Suprapubic skin (tissue), 4 donors: ENCODE data around the gene SEMA3C. TPM values are rescaled to one million over a fixed set of nuclear protein-coding genes. Genes with fewer than 3 reads are reported as not detected.

ENCODE experiments used
- DNase-seq, 2 donors: peaks; one replicate each; pipeline ENCODE4 v3.0.0-alpha.2; 2019; ENCODE audit warnings: low spot score in 2 of 2
- H3K27ac ChIP-seq: fragments of 200-600 bp; sonication (generic); one replicate; pipeline ENCODE4 v1.5.1; 2019
- H3K27me3 ChIP-seq: fragments of 200-600 bp; sonication (generic); one replicate; pipeline ENCODE4 v1.5.1; 2019
- H3K36me3 ChIP-seq: fragments of 200-600 bp; sonication (generic); one replicate; pipeline ENCODE4 v1.5.1; 2019
- H3K4me1 ChIP-seq: fragments of 200-600 bp; sonication (generic); one replicate; pipeline ENCODE4 v1.5.1; 2019
- H3K4me3 ChIP-seq: fragments of 200-600 bp; sonication (generic); one replicate; pipeline ENCODE4 v1.5.1; 2019; ENCODE audit warnings: mild to moderate bottlenecking
- H3K9me3 ChIP-seq: fragments of 200-600 bp; sonication (generic); one replicate; pipeline ENCODE4 v1.5.1; 2019
- EP300 ChIP-seq: sonication (generic); formaldehyde crosslinking; IDR thresholded peaks from one replicate; pipeline ENCODE4 v1.6.1; 2017; ENCODE audit warnings: antibody characterized with exemption
- POLR2A ChIP-seq, 2 donors: fragments of 450-650 bp; IDR thresholded peaks; one replicate each; pipeline ENCODE4 v1.6.1; 2017; ENCODE audit warnings: antibody characterized with exemption in 2 of 2, mild to moderate bottlenecking in 2 of 2, moderate library complexity in 2 of 2
- POLR2AphosphoS5 ChIP-seq, 3 donors: sonication (generic); formaldehyde crosslinking; IDR thresholded peaks; one replicate each; pipeline ENCODE4 v1.6.1; 2017; ENCODE audit warnings: antibody characterized with exemption in 3 of 3
- WGBS: methylation state at CpG from one replicate; pipeline ENCODE4 v1.1.5; 2018; 5-methylcytosine and 5-hydroxymethylcytosine counted together
- total RNA-seq, 4 donors: library from RNA; depleted of rRNA; stranded (reverse); fragments of >200 nt; gene quantifications; one replicate each; pipeline ENCODE4 v1.1.0, GENCODE V29; 2016
- TF ChIP-seq, protein P1 (sequence below), 2 donors: fragments of 200-600 bp in 1 of 2; fragments of 450-650 bp in 1 of 2; sonication (generic) in 1 of 2; IDR thresholded peaks; one replicate each; pipeline ENCODE4 v1.5.1; 2016 to 2019; ENCODE audit warnings: antibody characterized with exemption in 2 of 2, mild to moderate bottlenecking in 1 of 2, moderate library complexity in 1 of 2

The SEMA3C gene
- total RNA-seq, 4 donors from 2014 or later, result 46.0 to 105 (median 76.0) TPM

DNA sequence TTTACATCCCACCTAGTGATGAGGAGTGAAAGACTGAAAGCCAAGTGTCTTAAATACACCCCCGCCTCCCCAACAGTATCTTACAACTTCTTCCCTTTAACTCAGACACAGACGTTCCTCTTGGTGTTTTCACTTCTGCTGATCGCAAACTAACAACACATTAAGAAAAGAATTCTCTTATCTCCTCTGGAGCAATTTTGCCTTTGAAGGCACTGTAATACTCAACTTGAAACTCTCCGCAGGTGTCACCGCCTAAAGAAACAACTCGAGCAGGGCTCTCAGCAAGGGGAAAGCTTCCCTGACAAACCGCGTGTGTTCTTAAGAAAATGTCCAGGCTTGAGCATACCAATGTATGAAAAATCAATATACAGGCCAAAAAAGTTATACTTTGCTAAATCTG, 452 bp downstream of the SEMA3C start:
- Histone ChIP-seq H3K4me1 (peaks cover 16% of the 10 kb centered on the region), H3K36me3 (no peaks in the 10 kb centered on the region), H3K9me3 (no peaks in the 10 kb centered on the region), H3K27me3 (no peaks in the 10 kb centered on the region), H3K4me3 (peak overlapping the region; percentile 66), H3K27ac (peak overlapping the region; percentile 75)
- no peak for DNase-seq
- no peak for TF ChIP-seq POLR2AphosphoS5 (IDR thresholded peaks at IDR 0.05)
- no peak for TF ChIP-seq POLR2A (IDR thresholded peaks at IDR 0.05)
- no peak for TF ChIP-seq EP300
- TF ChIP-seq, protein P1, sequence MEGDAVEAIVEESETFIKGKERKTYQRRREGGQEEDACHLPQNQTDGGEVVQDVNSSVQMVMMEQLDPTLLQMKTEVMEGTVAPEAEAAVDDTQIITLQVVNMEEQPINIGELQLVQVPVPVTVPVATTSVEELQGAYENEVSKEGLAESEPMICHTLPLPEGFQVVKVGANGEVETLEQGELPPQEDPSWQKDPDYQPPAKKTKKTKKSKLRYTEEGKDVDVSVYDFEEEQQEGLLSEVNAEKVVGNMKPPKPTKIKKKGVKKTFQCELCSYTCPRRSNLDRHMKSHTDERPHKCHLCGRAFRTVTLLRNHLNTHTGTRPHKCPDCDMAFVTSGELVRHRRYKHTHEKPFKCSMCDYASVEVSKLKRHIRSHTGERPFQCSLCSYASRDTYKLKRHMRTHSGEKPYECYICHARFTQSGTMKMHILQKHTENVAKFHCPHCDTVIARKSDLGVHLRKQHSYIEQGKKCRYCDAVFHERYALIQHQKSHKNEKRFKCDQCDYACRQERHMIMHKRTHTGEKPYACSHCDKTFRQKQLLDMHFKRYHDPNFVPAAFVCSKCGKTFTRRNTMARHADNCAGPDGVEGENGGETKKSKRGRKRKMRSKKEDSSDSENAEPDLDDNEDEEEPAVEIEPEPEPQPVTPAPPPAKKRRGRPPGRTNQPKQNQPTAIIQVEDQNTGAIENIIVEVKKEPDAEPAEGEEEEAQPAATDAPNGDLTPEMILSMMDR (IDR thresholded peaks at IDR 0.05), result no peak
- WGBS, result 5% methylated on average over 8 of the region's 8 CpGs

DNA sequence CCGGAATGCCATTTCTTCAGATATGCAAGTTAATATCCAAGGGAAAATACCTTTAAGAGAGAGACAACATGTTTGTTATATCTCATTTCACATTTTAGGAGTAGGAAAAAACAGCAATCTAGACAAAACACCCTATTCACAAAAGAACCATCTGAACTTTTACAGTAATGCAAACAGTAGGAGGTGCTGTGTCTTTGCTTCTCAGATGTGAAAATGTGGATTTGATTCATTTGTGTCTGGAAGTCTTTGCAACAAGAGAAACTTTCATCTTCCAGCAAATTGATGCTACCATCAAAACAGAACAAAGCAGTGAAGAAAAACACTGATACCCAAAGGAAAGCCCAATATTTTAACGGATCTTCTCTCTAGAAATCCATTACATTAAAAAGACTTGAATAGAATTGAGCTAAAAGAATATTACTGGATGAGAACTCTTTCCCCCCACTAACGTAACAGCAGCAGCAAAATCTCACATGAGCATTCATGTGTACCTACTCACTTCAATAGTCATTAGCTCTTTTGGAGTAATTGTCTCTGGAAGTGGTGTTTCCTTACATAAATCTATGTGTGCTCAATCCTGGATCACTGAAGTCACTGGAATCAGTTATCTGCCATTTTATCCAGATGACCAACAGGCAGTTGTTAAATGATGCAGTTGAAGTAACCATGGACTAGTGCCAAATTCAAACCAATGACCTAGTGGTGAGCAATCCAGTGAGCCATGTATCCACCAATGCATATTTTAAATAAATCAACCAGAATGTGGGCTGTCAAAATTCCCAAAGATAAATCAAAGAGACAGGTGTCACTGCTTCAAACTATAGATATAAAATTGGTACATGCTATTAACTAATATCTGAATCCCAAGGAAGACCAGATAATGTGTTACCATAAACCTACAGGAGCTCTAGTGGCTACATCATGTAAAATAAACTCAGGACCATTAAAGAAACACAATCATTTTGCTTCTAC, 1.8 kb downstream of the SEMA3C start:
- no peaks in the 10 kb centered on the region for H3K36me3 ChIP-seq
- TF ChIP-seq EP300 (no peak), POLR2AphosphoS5 (IDR thresholded peaks at IDR 0.05) (no peak), POLR2A (IDR thresholded peaks at IDR 0.05) (no peak)
- TF ChIP-seq, protein P1 (IDR thresholded peaks at IDR 0.05), result no peak
- peak overlapping the region; percentile 66 for H3K4me3 ChIP-seq
- no peaks in the 10 kb centered on the region for H3K9me3 ChIP-seq
- H3K27me3 ChIP-seq, result no peaks in the 10 kb centered on the region
- peaks cover 12% of the 10 kb centered on the region for H3K4me1 ChIP-seq
- 68% methylated on average over 3 of the region's 3 CpGs for WGBS
- H3K27ac ChIP-seq, result no peak overlapping the region
- no peak for DNase-seq

DNA sequence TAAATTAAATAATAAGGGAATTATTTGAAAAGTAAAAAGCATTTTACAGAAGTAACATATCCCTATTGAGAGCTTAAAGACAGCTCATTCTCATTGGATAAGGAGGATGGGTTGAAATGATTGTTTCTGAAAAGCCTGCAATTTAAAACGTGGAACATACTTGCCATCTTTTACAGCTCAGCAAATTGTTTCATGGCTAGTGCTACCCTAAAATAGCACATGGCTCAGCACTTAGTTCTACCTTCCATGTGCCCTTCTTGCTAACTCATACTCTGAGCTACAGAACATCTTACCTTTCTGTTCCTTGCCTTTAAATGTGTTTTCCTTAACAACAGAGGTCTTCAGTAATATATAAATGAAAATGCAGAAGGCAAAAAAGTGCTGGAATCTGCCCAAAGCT, 8.6 kb downstream of the SEMA3C start:
- H3K27me3 ChIP-seq, result no peaks in the 10 kb centered on the region

DNA sequence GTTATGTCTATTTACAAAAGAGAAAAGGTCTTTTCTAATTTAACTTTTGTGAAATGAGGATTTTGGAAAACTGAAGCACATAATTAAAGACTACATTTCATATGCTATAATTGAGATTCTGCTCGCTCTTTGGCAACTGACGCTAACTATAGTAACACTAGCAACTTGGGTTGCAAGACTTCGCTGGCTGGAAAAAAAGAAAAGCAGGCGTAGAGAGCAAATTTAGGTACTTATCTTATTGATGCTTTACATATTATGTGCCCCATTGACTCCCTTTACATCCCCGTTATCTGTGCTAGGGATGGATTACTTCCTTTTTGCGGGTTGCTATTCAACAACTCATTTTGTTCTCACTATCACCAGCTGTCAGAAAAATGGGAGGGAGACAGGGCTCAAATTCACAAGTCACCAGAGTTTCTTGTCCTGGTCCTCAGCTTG, 10.5 kb downstream of the SEMA3C start:
- H3K27me3 ChIP-seq, result no peaks in the 10 kb centered on the region
- no peak overlapping the region for H3K4me3 ChIP-seq
- H3K27ac ChIP-seq, result no peak overlapping the region
- H3K4me1 ChIP-seq, result no peaks in the 10 kb centered on the region
- H3K9me3 ChIP-seq, result no peaks in the 10 kb centered on the region
- no peaks in the 10 kb centered on the region for H3K36me3 ChIP-seq
- DNase-seq, result no peak
- TF ChIP-seq, protein P1 (IDR thresholded peaks at IDR 0.05), result no peak
- WGBS, result 91% methylated on average over 6 of the region's 6 CpGs

More for the DNA sequence above, 8.6 kb downstream of the SEMA3C start:
- Histone ChIP-seq H3K4me3 (no peak overlapping the region), H3K27ac (no peak overlapping the region), H3K36me3 (no peaks in the 10 kb centered on the region), H3K4me1 (no peaks in the 10 kb centered on the region), H3K9me3 (no peaks in the 10 kb centered on the region)
- TF ChIP-seq POLR2AphosphoS5 (IDR thresholded peaks at IDR 0.05), result no peak
- no peak for TF ChIP-seq EP300
- TF ChIP-seq POLR2A (IDR thresholded peaks at IDR 0.05), result no peak
- TF ChIP-seq, protein P1 (IDR thresholded peaks at IDR 0.05), result no peak
- DNase-seq, result no peak
- WGBS, result 55% methylated on average over 1 of the region's 1 CpG

DNA sequence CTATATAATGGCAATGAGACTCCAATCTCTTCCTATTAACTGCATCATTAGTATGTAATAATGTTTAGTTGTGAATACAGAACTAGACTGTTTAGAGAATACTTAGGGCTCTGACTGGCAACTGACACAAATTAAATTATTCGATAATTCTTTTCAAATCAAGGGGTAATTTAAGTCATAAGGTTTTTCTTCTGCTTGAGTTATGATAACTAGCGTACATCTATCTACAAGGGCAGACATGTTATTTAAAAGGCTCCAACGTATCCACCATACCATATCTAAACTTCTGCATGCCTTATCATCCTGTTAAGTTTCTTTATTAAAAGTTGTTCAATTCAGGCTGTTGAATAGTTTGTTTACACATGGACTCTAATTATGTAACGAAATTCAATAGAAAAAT, 11.2 kb downstream of the SEMA3C start:
- no peaks in the 10 kb centered on the region for H3K9me3 ChIP-seq
- WGBS, result 80% methylated on average over 4 of the region's 4 CpGs
- H3K27ac ChIP-seq, result no peak overlapping the region
- no peak overlapping the region for H3K4me3 ChIP-seq
- H3K27me3 ChIP-seq, result no peaks in the 10 kb centered on the region
- no peaks in the 10 kb centered on the region for H3K36me3 ChIP-seq
- TF ChIP-seq EP300 (no peak), POLR2AphosphoS5 (IDR thresholded peaks at IDR 0.05) (no peak), POLR2A (IDR thresholded peaks at IDR 0.05) (no peak)
- TF ChIP-seq, protein P1 (IDR thresholded peaks at IDR 0.05), result no peak
- no peaks in the 10 kb centered on the region for H3K4me1 ChIP-seq
- no peak for DNase-seq
